HepG2 (cell line): ENCODE measurements around the gene ACAP1. TPM values are rescaled to one million over a fixed set of nuclear protein-coding genes. Genes with fewer than 3 reads are reported as not detected.

Experiments used
- ATAC-seq: fragments of 200-7000 bp; cut with Tn5 transposase; 3 replicates; pipeline ENCODE4 v1.9.1; 2020; ENCODE audit warnings: mild to moderate bottlenecking, moderate library complexity
- BruUV-seq: library from RNA; stranded (reverse); fragments of 400-500 nt; replicated peaks from 2 replicates; lab custom pipeline; 2021; lab: Mats Ljungman, UMichigan
- CTCF ChIA-PET: fragments of 300-600 bp; formaldehyde crosslinking; extraction: SDS; loops from one replicate; lab custom pipeline; 2021; ENCODE audit warnings: low total read pairs, inconsistent platforms, low intra/inter-chr PET ratio; lab: Yijun Ruan, JAX
- POLR2A ChIA-PET: fragments of 350-600 bp; sonication (Branson Sonifier 250); formaldehyde crosslinking; loops from one replicate; lab custom pipeline; 2020; ENCODE audit warnings: antibody characterized with exemption, inconsistent platforms; lab: Yijun Ruan, JAX
- DNase-seq: peaks from one replicate; pipeline ENCODE4 v3.0.0-alpha.2; 2015; ENCODE audit warnings: low spot score
- FAIRE-seq: peaks from 3 replicates; lab custom pipeline; 2011; peaks lifted over from hg19 to GRCh38; lab: Jason Lieb, UNC
- H2AFZ ChIP-seq: one replicate; pipeline ENCODE4 v1.6.1; 2011; ENCODE audit warnings: low read length, inconsistent platforms
- H3K27ac ChIP-seq: fragments of 300-600 bp; 3 replicates; pipeline ENCODE4 v1.8.0; 2011; ENCODE audit warnings: mixed run types, mild to moderate bottlenecking, mixed read lengths, low read length, inconsistent platforms; ENCODE audit not compliant: insufficient read depth; ENCODE audit errors: extremely low read length
- H3K27me3 ChIP-seq, 2 experiments: fragments of 200-600 bp in 1 of 2; 2 replicates in 1 of 2; 3 replicates in 1 of 2; pipeline versions ENCODE4 v1.6.0 to v1.8.0; 2011; ENCODE audit warnings: low read length in 2 of 2, mild to moderate bottlenecking in 2 of 2, moderate library complexity in 2 of 2, inconsistent platforms in 1 of 2; ENCODE audit not compliant: insufficient read depth in 2 of 2, control insufficient read depth in 1 of 2
- H3K36me3 ChIP-seq, 2 experiments: fragments of 200-600 bp in 1 of 2; replicated peaks in 1 of 2; 2 replicates in 1 of 2; 3 replicates in 1 of 2; pipeline versions ENCODE4 v1.5.1 to v1.8.0; 2011; ENCODE audit warnings: low read length in 2 of 2, inconsistent platforms in 1 of 2; ENCODE audit not compliant: insufficient read depth in 2 of 2, control insufficient read depth in 1 of 2
- H3K4me1 ChIP-seq: 2 replicates; pipeline ENCODE4 v1.5.1; 2012; ENCODE audit warnings: low read length, inconsistent platforms; ENCODE audit not compliant: insufficient read depth
- H3K4me2 ChIP-seq: 2 replicates; pipeline ENCODE4 v1.6.0; 2011; ENCODE audit warnings: low read depth, low read length, inconsistent platforms
- H3K4me3 ChIP-seq, 3 experiments: fragments of 200-600 bp in 1 of 3; sonication (generic), shearing (Covaris generic) in 1 of 3; replicated peaks in 1 of 3; 2 replicates each; pipeline ENCODE4 v1.5.1; 2011 to 2016; ENCODE audit warnings: low read length in 3 of 3, inconsistent platforms in 2 of 3, low read depth in 2 of 3, mild to moderate bottlenecking in 2 of 3, control low read depth in 1 of 3, mixed read lengths in 1 of 3; ENCODE audit not compliant: insufficient read depth in 1 of 3
- H3K79me2 ChIP-seq: one replicate; pipeline ENCODE4 v1.6.1; 2011; ENCODE audit warnings: low read length, inconsistent platforms; ENCODE audit not compliant: insufficient read depth
- H3K9ac ChIP-seq: 2 replicates; pipeline ENCODE4 v1.6.0; 2011; ENCODE audit warnings: mild to moderate bottlenecking, low read depth, low read length, inconsistent platforms; ENCODE audit not compliant: insufficient read depth
- H3K9me3 ChIP-seq: 2 replicates; pipeline ENCODE4 v1.5.1; 2012; ENCODE audit warnings: mild to moderate bottlenecking, low read length
- H4K20me1 ChIP-seq: 2 replicates; pipeline ENCODE4 v1.6.0; 2011; ENCODE audit warnings: inconsistent platforms, mild to moderate bottlenecking, low read length, moderate library complexity; ENCODE audit not compliant: insufficient read depth
- ATF7 ChIP-seq, 2 experiments: fragments of 450-650 bp in 1 of 2; sonication (generic) in 1 of 2; formaldehyde crosslinking in 1 of 2; IDR thresholded peaks; 2 replicates each; pipeline versions ENCODE4 v1.4.0 to v1.6.1; 2016 to 2020; ENCODE audit warnings: antibody characterized with exemption in 1 of 2, mild to moderate bottlenecking in 1 of 2, missing genetic modification reagents in 1 of 2
- DMTF1 ChIP-seq: sonication (generic); formaldehyde crosslinking; IDR thresholded peaks from 2 replicates; pipeline ENCODE4 v1.4.0; 2020; ENCODE audit warnings: mild to moderate bottlenecking, missing genetic modification reagents
- IRF9 ChIP-seq: sonication (generic); formaldehyde crosslinking; IDR thresholded peaks from 2 replicates; pipeline ENCODE4 v1.8.0; 2022; ENCODE audit warnings: missing genetic modification reagents, mild to moderate bottlenecking, borderline replicate concordance
- KLF11 ChIP-seq: IDR thresholded peaks from 2 replicates; pipeline ENCODE4 v1.6.1; 2016; ENCODE audit warnings: missing compliant biosample characterization
- MAF1 ChIP-seq: sonication (generic); formaldehyde crosslinking; IDR thresholded peaks from 2 replicates; pipeline ENCODE4 v1.5.0; 2020; ENCODE audit warnings: missing genetic modification reagents, borderline replicate concordance
- NFIC ChIP-seq: IDR thresholded peaks from 2 replicates; pipeline ENCODE4 v1.6.1; 2012; ENCODE audit warnings: mild to moderate bottlenecking, low read length, inconsistent platforms
- NFKBIZ ChIP-seq: IDR thresholded peaks from 2 replicates; pipeline ENCODE4 v1.6.1; 2018; ENCODE audit warnings: missing genetic modification reagents, missing compliant biosample characterization
- PCBP1 ChIP-seq: fragments of 200-400 bp; formaldehyde crosslinking; IDR thresholded peaks from 2 replicates; pipeline ENCODE4 v1.6.1; 2017; ENCODE audit warnings: mild to moderate bottlenecking, low read depth, low read length, borderline replicate concordance
- PITX1 ChIP-seq: sonication (generic); formaldehyde crosslinking; IDR thresholded peaks from 2 replicates; pipeline ENCODE4 v1.5.1; 2020; ENCODE audit warnings: mild to moderate bottlenecking, missing genetic modification reagents
- ZBTB3 ChIP-seq: sonication (generic); formaldehyde crosslinking; IDR thresholded peaks from 2 replicates; pipeline ENCODE4 v1.4.0; 2020; ENCODE audit warnings: low read depth, mild to moderate bottlenecking, moderate library complexity, missing genetic modification reagents, borderline replicate concordance
- ZKSCAN5 ChIP-seq: sonication (generic); formaldehyde crosslinking; IDR thresholded peaks from 2 replicates; pipeline ENCODE4 v1.5.1; 2020; ENCODE audit warnings: mild to moderate bottlenecking, missing genetic modification reagents
- ZNF282 ChIP-seq: fragments of 450-650 bp; IDR thresholded peaks from 2 replicates; pipeline ENCODE4 v1.6.1; 2018; ENCODE audit not compliant: partially characterized antibody
- ZNF317 ChIP-seq: sonication (generic); formaldehyde crosslinking; IDR thresholded peaks from 2 replicates; pipeline ENCODE4 v1.5.0; 2020; ENCODE audit warnings: mild to moderate bottlenecking, missing genetic modification reagents
- ZNF350 ChIP-seq: sonication (generic); formaldehyde crosslinking; IDR thresholded peaks from 2 replicates; pipeline ENCODE4 v1.4.0; 2020; ENCODE audit warnings: mild to moderate bottlenecking, low read depth, missing genetic modification reagents, borderline replicate concordance
- ZNF431 ChIP-seq: sonication (generic); formaldehyde crosslinking; IDR thresholded peaks from 2 replicates; pipeline ENCODE4 v1.9.0; 2022; ENCODE audit warnings: missing genetic modification reagents, low read depth, mild to moderate bottlenecking, borderline replicate concordance
- ZNF670 ChIP-seq: sonication (generic); formaldehyde crosslinking; IDR thresholded peaks from 2 replicates; pipeline ENCODE4 v1.8.0; 2022; ENCODE audit warnings: mild to moderate bottlenecking, missing genetic modification reagents, borderline replicate concordance
- ZNF788 ChIP-seq: sonication (generic); formaldehyde crosslinking; IDR thresholded peaks from 2 replicates; pipeline ENCODE4 v1.5.0; 2020; ENCODE audit warnings: mild to moderate bottlenecking, missing genetic modification reagents, borderline replicate concordance
- ZSCAN25 ChIP-seq: sonication (generic); formaldehyde crosslinking; IDR thresholded peaks from 2 replicates; pipeline ENCODE4 v1.8.0; 2022; ENCODE audit warnings: mild to moderate bottlenecking, missing genetic modification reagents
- WGBS: methylation state at CpG from one replicate; pipeline ENCODE4 v1.1.6; 2017; ENCODE audit warnings: low lambda C conversion rate; 5-methylcytosine and 5-hydroxymethylcytosine counted together
- in situ Hi-C: cut with HindIII; loops from 2 replicates; pipeline ENCODE4 v1.10.0; 2017; ENCODE audit warnings: low pct_unique_long_range_greater_than_20kb; ENCODE audit not compliant: extremely low pct_ligation_motif_present
- intact Hi-C: fragments of 100-400 bp; cut with micrococcal nuclease; formaldehyde crosslinking; loops from one replicate; pipeline ENCODE4 v1.10.0; 2022; ENCODE audit not compliant: unreplicated experiment
- polyA plus RNA-seq, 8 experiments: library from polyadenylated mRNA; depleted of rRNA in 3 of 8; stranded (reverse) in 7 of 8; unstranded in 1 of 8; fragments of >200 nt; fragmentation: Illumina TruSeq in 4 of 8; extraction: Trizol in 4 of 8; gene quantifications; 2 replicates each; pipeline versions ENCODE4 v1.2.1 to v1.2.3, GENCODE V29; 2011 to 2016; ENCODE audit warnings: low read depth in 4 of 8, missing spikeins in 1 of 8, mixed read lengths in 1 of 8; ENCODE audit not compliant: insufficient read depth in 1 of 8
- total RNA-seq, 5 experiments: library from RNA; depleted of rRNA; stranded (reverse); fragments of >200 nt; fragmentation: Illumina TruSeq; extraction: Trizol; gene quantifications; 2 replicates each; pipeline ENCODE4 v1.2.3, GENCODE V29; 2016; ENCODE audit warnings: low read depth in 1 of 5

The ACAP1 gene
- total and polyA plus RNA-seq, 2 of the 13 experiments (the other 11 are each of a cell fraction or from before 2014, with no cell fraction given): 1.3 to 2.5 TPM

DNA sequence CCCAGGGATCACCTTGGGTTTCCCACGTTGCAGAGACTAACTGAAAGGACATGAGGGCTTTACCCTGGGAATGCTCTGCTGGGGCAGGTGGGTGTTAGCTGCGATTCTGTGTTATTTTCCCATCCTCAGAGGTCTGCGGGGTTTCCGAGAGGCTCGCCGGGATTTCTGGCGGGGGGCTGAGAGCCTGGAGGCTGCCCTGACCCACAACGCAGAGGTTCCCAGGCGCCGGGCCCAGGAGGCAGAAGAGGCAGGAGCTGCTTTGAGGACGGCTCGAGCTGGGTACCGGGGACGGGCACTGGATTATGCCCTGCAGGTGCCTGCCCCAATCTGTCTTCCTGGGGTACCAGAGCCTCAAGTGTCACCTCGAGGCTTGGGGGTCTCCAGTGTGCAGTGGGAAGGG, 6.9 kb downstream of the ACAP1 start:
- no peak for DNase-seq
- Histone ChIP-seq H3K27me3 (peaks cover 3 to 26% of the 10 kb centered on the region in 2 experiments; a peak in 3 of 5 replicates), H3K27ac (no peak overlapping the region), H2AFZ (no peak overlapping the region), H3K4me3 (no peak overlapping the region), H3K79me2 (no peaks in the 10 kb centered on the region), H3K9ac (no peak overlapping the region), H3K4me2 (no peak overlapping the region), H3K4me1 (peaks cover 36% of the 10 kb centered on the region), H3K9me3 (no peaks in the 10 kb centered on the region), H3K36me3 (no peaks in the 10 kb centered on the region), H4K20me1 (no peaks in the 10 kb centered on the region)
- intact Hi-C loops (no loop called here), in situ Hi-C loops (no loop called here)
- 61% methylated on average over 3 of the region's 15 CpGs for WGBS
- ChIA-PET POLR2A (interaction anchor here (1.5 to 3.5 kb wide), 3 partner anchors 8 to 30 kb away, joined by 4 to 25 read pairs (median 16); partner anchors contain the start of genes ACAP1 and NEURL4), CTCF (interaction anchor here (1.8 to 5.9 kb wide), 2 partner anchors 19 to 62 kb away, joined by 6 to 41 read pairs; partner anchors contain the start of gene SLC2A4)
- no peak for FAIRE-seq
- TF ChIP-seq ZNF317 (CRISPR knock-in tag) (no peak), ZNF431 (CRISPR knock-in tag) (no peak), ZNF350 (CRISPR knock-in tag) (no peak), ZNF788 (CRISPR knock-in tag) (no peak), ZNF670 (CRISPR knock-in tag) (no peak), ATF7 (IDR thresholded peaks at IDR 0.05) (no peak), ATF7 (CRISPR knock-in tag; IDR thresholded peaks at IDR 0.05) (no peak), ZKSCAN5 (CRISPR knock-in tag) (no peak), PCBP1 (no peak), NFKBIZ (no peak), PITX1 (no peak), ZBTB3 (CRISPR knock-in tag) (no peak), IRF9 (CRISPR knock-in tag) (no peak), MAF1 (CRISPR knock-in tag) (no peak), NFIC (no peak), KLF11 (CRISPR knock-in tag) (no peak), ZNF282 (no peak), ZSCAN25 (CRISPR knock-in tag) (no peak), DMTF1 (CRISPR knock-in tag) (no peak)
- no peak for ATAC-seq
- no TSS peak for BruUV-seq
